Hematopoietic multipotent progenitor cell treated with erythropoietin and hydrocortisone succinate and interleukin-3 and kit ligand, for 17 days (in vitro differentiated cells): ENCODE results near the gene LRPAP1.

Experiments
- DNase-seq: peaks from one replicate; pipeline ENCODE4 v3.0.0-alpha.2; 2015; ENCODE audit warnings: low spot score

Gene LRPAP1

DNA sequence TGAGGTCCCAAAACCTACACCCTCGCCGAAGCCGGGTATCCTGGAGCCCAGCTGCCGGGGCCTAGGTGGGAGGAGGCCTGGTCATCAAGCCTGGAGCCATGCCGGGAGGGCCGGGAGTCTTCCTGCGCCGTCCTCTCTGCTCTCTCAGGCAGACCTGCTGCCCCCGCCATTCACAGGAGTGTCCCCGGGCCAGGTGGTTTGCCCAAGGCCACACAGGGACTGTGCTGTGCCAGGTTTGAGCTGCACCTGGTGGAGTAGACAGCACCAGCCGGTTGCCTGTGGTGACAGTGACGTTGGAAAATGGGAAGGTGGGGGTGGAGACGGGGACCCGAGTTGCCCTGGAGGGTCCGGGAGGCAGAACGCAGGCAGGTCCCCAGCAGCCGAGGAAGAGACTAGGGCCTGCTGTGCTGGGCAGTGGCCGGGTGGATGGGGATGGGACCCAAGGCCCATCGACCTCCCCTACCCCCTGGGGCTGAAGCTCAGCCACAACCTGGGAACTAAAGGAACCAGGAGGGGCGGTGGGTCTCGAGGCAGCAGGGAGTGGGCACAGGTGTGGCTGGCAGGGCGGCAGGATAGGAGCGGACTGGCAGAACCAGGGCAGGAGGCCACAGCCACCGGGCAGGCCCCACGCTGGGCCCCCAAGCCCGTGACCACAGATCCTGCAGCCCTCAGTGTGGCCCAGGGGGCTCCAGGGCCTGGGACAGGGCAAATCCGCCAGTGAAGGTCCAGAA is 59.6 kb downstream of the LRPAP1 start:
- no peak for DNase-seq

DNA sequence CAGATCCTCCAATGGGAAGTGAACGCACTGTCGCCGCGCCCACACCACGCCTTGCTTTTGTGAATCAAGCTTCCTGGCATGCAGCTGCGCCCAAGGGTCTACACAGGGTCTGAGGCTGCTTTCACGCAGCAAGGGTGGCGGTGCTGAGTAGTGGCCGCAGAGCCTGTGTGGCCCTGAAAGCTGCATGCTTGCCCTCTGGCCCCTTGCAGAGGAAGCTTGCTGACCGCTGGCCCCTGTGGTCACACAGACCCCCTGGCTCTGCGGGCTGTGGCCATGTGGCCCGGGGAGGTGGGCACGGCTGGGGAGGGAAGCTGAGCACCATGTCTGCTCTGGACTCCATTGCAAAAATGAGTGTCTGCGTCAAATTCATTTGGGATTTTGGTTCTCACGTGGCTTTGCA is 60.3 kb downstream of the LRPAP1 start:
- no peak for DNase-seq

DNA sequence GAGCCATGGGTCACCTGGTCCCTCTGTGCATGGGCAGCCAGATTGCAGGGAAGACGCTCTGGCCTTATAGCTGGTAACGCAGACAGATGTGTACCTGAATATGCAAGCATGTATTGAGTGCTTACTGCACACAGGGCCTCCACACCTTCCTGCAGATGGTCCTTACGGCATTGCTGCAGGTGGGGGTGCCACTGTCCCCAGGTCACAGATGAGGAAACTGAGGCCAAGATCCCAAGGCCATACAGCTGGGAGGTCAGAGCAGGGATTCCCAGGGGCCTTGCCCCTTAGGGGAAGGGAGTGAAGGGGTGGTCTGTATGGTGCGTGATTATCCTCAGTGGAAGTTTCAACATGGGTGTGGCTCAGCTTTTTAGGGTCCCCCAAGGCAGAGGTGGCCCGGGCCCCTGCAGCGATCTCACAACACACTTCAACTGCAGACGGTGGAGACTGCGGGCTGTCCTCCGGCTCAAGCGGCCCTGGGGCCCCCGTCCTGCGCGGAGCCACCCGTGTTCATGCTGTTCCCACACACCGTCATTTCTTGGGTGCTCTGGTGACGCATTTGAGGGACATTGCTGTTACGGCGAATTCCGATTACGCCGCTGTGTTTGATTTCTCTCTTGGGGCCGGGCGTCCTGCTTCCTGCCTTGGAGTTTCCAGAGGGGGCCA is 61.0 kb downstream of the LRPAP1 start:
- DNase-seq: no peak

DNA sequence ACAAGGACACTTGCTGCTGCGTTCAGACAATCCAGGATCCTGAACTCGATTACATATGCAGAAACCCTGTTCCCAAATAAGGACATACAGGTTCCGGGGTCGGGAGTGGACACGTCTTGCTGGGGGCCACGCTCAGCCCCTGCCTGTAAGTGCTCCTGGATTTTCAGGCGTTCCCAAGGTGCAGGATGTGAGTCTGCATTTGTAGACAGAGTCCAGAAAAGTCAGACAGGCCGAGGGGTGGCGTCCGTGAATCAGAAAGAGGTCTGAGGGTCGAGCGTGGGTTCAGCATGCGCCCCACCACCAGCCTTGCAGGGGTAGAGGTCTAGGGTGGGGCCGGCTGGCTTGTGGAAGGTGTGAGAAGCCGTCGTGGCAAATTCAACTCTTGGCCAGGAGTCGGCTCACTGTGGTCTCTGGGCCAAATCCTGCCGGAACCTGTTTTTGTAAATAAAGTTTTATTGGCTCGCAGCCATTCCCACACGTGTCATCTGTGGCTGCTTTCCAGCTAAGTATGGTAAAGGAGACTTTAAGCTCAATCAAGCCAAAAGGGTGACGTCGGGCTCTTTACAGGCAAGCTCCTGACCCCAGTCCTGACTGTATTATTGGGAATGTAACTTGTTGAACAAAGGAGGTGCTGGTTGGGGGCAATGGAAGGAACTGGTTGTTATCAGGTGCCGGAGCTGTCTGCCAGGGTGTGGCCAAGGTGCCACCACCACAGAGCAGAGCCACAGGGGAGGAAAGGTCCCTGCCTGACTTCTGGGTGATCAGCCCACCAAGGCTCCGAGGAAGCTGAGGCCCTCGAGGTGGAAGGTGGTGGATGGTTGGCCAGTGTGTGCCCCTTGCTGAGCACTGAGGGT is 61.8 kb downstream of the LRPAP1 start:
- DNase-seq: no peak

DNA sequence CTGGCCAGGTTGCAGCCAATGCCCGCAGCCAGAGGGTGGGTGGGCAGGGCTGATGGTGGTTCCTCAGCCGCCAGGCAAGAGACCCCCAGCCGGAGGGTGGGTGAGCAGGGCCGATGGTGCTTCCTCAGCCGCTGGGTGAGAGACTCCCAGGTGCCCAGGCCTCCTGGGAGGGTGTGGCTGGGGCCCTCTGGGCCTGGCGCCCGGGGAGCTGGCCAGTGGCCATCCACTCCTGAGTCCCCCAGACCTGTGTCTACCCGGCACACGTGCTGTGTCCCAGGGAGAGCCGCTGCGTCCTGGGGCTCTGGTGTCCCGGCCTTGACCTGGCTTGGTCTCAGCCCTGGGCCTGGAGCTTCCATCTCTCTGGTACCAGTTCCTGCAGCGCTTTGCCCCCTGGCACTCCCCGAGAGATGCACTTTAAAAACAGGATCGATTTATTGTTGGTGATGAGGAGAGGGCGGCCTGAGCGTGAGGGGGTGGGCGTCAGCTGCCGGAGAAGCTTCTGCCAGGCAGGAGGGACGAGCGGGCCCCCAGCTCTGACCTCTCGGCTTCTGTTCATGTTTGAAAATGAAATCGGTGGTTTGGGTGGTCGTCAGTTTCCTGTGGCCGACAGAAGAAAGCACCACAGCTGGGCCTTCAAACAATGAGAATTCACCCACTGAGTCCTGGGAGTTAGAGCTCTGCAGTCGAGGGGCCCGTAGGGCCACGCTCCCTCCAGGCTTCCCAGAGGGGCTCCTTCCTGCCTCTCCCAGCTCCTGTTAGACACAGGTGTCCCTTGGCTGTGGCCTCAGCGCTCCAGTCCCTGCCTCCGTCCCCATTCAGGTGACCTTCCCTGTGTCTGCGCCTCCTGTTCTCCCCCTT is 62.6 kb downstream of the LRPAP1 start:
- no peak for DNase-seq

DNA sequence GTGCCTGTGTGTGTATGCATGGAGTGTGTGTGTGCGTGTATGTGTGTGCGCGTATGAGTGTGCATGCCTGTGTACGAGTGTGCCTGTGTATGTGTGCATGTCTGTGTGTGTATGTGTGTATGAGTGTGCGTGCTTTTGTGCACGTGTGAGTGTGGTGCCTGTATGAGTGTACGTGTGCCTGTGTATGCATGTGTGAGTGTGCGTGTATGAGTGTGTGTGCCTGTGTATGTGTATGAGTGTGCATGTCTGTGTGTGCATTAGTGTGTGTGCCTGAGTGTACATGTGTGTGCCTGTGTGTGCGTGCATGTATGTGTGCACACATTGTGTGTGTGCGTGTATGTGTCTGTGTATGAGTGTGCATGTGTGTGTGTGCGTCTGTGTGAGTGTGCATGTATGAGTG is 63.4 kb downstream of the LRPAP1 start:
- no peak for DNase-seq

DNA sequence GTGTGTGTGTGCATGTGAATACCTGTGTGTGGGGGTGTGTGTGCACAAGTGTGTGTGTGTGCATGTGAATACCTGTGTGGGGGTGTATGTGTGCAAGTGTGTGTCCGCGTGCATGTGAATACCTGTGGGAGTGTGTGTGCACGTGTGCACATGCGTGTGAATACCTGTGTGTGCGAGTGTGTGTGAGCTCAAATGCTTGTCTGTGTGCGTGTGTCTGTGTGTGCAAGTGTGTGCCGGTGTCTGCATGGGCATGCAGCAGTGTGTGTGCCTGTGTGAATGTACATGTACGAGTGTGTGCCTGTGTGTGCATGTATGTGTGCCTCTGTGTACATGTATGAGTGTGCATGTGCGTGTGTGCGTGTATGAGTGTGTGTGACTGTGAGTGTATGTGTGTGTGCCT is 64.1 kb downstream of the LRPAP1 start:
- no peak for DNase-seq

DNA sequence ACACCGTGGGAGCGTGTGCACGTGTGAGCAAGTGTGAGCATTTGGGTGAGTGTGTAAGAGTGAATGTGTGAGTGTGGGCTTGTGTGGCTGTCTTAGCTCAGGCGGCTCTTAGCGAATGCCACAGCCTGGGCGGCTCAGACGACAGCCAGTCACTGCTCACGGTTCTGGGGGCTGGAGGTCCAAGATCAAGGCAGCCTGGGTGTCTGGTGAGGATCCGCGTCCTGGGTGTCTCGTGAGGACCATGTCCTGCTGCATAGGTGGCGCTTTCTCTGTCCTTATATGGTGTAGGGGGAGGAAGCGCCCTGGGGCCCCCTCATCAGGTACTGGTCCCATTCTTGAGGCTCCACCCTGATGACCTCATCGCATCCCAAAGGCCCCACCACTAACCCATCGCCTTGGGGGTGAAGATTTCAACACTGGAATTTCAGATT is 64.6 kb downstream of the LRPAP1 start:
- DNase-seq: no peak

DNA sequence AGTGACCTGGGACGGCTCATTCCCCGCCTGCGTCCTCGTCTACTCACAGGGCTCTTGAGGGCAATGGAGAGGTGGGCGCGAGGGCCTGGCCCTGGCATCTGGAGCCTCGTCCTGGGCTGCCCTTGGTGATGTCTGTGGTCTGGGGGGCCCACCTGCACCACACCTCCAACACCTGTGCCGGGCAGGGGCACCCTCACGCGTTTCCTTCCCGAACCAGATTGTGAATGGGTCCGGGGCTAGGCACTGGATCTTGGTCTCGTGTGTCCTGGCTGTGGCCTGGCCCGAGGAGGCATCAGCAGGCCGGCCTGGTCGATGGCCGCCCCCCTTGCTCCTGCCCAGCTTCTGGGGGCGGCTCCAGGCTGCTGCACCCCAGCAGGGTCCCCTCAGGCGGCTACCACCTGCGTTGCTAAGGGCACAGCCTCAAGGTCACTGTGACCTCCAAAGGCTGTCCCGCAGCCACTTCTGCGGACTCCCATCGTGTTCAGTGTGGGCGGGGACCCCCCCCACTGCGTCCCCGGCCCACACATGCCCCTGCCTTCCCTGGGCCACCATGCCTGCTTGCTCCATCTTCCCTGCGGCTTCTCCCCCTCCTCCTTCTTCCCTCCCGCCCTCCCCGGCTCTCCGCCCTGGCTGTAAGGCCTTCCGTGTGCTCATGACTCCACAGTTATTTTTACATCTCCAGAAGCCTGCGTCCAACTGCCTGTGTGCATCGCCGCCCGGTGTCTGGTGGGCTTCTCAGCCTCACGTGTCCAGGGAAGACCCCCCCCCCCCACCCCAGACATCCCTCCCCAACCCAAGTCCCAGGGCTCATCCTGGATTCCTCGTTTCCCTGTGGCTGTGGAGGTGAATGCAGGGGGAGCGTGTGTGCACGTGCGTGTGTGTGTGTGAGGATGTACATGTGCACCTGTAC is 65.3 kb downstream of the LRPAP1 start:
- no peak for DNase-seq

DNA sequence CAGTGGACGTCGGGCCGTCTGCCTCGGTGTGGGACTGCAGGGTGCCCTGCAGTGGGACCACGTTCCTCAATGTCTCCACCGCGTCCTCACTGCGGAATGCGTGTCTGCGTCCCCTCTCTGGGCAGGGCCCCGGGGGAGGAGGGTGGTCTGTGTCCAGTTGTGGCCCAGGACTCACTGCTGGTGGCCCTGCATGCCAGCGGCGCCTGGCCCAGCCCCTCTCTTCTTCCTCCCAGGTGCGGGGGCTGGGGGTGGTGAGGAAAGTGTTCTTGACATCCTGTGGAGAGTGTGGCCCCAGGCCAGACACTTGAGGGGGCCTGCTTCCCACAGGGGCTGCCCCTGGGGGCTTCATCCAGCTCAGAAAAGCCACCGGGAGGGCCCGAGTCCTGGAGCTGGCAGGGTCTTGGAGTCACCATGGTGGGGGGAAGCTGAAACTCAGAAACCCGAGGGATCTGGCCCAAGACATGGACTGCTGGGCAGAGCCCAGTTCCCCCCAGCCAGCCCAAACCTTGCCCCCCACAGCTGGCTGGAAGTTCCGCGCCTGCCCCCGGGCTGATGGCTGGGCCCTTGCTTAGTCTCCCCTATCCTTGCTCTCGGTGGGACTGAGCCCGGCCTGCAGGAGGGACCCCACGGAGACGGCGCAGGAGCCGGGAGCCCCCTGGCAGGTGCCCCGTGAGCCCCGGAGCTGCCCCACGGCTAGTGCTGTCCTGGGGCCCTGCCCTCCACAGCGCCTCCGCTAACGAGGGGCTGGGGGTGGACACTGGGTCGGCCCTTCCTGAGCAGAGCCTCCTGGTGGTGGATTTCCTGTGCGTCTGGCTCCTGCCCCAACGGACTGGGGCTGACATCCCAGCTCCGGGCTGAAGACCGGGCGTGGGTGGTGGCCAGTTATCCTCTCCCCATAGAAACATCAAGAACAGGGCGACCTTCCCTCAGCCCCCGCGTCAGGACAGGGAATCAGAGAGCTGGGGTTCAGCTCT is 66.2 kb downstream of the LRPAP1 start:
- DNase-seq: no peak

DNA sequence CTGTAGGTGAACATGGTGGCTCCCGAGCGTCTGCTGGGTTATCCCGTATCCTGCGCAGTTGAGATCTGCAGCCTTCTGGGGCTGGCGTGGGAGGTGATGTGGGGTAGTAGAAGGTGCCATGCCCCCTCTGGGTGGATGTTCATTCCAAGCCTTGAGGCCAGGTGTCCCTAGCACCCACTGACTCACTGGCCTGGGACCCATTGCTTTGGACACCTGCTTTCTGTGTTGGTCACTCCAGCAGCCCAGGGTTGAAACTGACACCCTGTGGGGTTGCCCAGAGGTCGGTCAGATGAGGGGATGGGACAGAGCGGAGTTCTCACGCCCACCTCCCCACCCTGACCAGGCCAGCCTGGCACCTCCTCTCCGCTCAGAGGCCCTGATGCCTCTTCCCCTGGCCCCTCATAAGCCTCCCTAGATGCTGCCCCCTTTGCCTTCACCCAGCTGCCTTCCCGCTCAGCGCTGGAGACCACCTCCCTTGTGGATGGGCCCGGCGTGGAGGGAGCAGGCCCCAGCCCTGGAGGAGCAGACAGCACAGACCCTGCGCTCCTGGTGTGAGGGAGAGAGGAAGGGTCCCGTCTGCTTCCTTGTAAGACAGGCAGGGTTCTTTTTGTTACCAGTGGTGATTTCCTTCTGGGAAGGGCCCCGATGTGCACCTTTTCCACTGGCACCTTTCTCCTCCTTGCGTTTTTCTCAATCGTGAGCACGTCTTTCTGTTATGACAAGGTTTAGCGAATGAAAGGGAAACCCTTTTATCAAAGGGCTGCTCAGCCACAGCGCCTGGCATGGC is 67.1 kb downstream of the LRPAP1 start:
- no peak for DNase-seq

DNA sequence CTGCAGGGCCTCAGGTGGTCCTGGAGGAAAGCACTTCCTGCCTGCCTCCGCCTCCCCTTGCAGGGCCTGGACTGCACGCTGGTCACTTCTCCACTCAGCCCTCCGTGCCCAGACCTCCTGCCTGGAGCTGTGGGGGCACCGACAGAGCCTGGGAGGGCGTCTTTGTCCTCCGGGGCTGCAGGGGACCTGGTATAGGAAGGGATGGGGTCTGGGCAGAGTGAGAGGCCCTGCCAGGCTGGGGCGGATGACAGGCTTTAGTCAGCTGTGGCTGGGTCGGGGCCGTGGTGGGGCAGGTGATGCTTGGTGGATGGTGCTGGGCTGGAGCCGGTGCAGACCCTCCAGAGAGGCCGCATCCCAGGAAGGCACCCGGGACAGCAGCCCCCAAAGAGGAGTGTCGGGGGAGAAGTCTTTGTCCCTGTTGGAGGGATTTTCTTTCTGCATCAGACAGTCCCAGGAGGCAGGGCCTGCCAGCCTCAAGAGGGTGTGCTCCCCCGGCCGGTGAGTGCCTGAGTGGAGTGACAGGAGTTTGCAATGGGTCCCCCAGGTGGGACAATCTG is 67.8 kb downstream of the LRPAP1 start:
- DNase-seq: no peak

DNA sequence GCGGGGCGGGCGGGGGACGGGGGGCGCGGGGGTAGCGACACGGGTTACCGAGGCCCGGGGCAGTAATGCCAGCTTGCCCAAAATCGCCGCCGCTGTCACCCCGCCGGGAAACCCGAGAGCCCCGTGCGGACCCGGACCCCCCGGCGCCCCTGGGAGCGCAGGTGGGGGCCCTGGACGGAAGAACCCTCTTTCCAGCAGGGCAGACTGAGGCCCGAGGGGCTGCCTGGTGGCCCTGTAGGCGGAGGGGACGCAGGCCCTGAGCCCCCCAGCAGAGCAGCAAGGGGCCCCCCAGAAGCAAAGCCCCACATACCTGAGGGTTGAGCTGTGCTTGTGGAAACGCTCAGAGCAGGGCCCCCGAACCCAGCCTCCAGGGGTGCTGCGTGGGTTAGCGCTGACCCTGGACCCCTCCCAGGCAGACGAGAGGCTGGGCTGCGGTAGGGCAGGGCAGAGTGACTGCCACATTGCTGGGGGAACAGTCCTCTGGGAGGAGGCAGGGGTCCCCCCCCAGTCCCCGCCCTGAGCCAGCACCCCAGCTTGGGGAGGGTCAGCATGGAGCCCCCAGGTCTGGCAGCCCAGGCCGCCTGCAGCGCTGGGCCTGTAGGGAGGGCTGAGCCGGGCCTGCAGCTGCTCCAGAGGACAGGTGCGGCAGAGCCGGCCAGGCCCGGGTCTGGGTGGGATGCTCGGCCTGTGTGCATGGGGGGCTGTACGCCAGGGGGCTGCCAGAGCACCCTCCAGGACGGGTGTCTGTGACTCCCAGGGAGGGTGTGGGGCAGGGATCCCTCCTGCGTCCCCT is 68.5 kb downstream of the LRPAP1 start:
- DNase-seq: no peak

DNA sequence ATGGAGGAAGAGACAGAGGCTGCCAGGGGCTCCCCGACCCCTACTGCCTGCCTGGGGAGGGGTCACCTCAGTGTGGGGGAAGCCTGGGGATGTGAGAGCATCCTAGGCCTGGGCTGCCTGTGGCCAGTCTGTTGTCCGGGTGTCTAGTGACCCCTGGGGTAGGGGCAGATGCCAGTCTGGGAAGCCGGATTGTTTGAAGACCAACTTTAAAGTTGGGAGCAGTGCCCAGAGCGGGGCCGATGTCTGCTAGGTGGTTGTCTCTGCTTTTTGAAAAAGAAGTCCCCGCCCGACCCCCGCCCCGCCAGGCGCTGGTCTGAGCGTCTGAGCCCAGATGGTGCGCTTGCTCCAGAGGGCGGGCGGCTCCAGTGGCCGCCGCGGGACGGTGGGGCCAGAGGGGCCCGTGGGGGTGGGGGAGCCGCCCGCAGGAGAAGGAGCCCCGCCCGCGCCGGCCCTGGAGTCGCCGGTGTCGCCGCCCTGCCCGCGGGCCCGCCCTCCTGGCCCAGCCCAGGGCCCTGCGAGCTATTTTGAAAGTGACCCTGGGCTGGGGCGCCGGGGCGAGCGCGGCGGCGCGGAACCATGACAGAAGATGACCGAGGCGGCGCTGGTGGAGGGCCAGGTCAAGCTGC is 69.3 kb downstream of the LRPAP1 start, which contains the start of gene DOK7:
Gene DOK7, plus strand, starts transcription at position 517 of the 626 bp plus-strand sequence. Its CDS starts 70 bp downstream, at position 587.
- DNase-seq: no peak

DNA sequence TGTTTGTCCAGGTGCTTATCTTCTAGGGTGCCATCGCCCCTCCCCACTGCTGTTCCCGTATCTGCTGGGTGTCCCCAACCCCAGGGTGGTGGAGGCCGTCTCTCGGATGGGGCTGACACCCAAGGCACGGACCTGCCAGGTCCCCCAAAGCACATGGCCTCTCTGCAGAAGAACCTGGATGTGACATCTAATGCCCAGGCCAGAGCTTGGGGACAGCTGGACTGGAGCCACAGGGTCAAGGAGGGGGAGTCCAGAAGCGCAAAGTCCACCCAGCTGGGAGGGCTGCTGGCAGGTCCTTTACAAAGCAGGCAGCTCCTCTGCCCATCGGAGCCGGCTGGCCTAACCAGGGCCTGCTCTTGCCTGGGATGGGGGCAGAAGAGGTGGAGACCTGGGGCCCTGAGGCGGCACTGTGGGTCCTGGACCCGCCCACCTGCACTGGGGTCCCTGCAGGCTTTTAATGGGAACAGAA is 69.9 kb downstream of the LRPAP1 start:
- no peak for DNase-seq

DNA sequence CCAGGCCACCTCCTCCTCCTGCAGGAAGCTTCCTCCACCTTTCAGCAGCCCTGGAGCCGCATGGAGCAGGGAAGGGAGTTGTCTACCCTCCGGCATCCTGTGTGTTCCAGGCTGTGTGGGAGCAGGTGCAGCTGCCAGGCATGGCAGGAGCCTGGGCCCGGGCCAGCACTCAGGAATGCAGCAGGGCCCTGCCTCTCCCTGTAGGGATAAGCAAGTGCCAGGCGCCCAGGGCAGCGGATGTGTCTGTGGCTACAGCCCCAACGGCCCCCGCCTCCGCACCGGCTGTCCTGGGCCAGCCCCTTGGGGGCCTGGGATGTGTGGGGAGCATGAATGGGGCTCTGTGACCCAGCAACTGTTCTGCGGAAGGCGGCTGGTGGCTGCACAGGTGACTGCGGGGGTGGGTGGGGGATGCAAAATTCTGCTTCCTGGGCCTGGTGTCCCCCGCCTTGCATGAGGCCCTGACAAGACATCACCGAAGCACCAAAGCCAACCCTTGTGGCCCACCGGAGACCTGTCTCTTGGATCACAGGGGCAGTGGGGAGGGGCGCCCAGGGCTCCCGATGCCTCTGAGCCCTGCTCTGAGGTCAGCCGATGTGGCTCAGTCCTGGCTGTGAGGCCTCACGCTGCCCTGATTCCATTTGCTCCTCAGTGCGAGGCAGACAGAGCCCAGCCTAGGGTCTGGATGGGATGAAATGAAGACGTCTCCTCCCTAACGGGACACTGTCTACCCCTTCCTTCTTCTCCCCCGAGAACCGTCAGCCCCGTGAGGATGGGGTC is 70.5 kb downstream of the LRPAP1 start:
- DNase-seq: no peak
